ENCODE data around the gene LINC01488. TPM values are rescaled to one million over a fixed set of nuclear protein-coding genes. Genes with fewer than 3 reads are reported as not detected.

The LINC01488 gene
- total RNA-seq, 2 experiments from 2014 or later: not detected

- H3K27me3 ChIP-seq (ENCODE audit: control insufficient read depth in 1 of 2, insufficient read depth in 2 of 2, low read length in 2 of 2): no peaks in the 10 kb centered on the region
- Mint-ChIP-seq H3K4me1 (ENCODE audit: low read depth) (no peaks in the 10 kb centered on the region), H3K27me3 (peaks cover 16% of the 10 kb centered on the region), H3K36me3 (ENCODE audit: low read depth) (no peaks in the 10 kb centered on the region), H3K27ac (no peak overlapping the region), H3K9me3 (no peaks in the 10 kb centered on the region), H3K4me3 (no peak overlapping the region)
- CTCF ChIA-PET: no interaction called here
- intact Hi-C loops (cut with DNase I, micrococcal nuclease): no loop called here
- no peak overlapping the region for H3K4me3 ChIP-seq (ENCODE audit: low read length)
- POLR2A ChIA-PET: no interaction called here
- no peak for ATAC-seq (ENCODE audit: poor library complexity)
- no peak for DNase-seq
- H3K36me3 ChIP-seq (ENCODE audit: insufficient read depth, low read length): no peaks in the 10 kb centered on the region
- no peaks in the 10 kb centered on the region for H3K9me3 ChIP-seq (ENCODE audit: control insufficient read depth in 1 of 2, insufficient read depth in 1 of 2, low read length in 2 of 2)
- no peak overlapping the region for H3K27ac ChIP-seq (ENCODE audit: low read depth in 1 of 2, low read length in 2 of 2)
- H3K4me1 ChIP-seq (ENCODE audit: insufficient read depth, low read length): no peaks in the 10 kb centered on the region
- no peak for TF ChIP-seq CTCF (IDR thresholded peaks at IDR 0.05)
Measured at GRCh38 chr11:69437001-69437875, 44.2 kb upstream of the LINC01488 start.

DNA sequence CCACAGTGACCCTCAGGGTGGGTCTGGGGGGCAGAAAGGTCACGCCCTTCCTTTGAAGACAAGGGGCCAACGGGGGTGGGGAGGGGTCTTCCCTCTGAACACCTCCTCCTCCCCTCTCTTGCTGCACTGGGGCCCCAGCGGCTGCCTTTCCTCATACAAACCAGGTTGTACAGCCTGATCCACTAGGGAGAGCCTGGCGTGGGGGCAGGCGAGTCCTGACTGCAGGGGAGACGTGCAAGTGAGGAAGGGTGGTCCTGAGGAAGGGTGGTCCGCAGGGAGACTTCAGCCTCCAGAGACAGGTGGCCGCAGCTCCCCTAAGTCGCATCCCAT lies 43.6 kb upstream of the LINC01488 start:
- Histone ChIP-seq H3K4me3 (ENCODE audit: low read length) (no peak overlapping the region), H3K27ac (ENCODE audit: low read depth in 1 of 2, low read length in 2 of 2) (no peak overlapping the region), H3K27me3 (ENCODE audit: control insufficient read depth in 1 of 2, insufficient read depth in 2 of 2, low read length in 2 of 2) (no peaks in the 10 kb centered on the region), H3K9me3 (ENCODE audit: control insufficient read depth in 1 of 2, insufficient read depth in 1 of 2, low read length in 2 of 2) (no peaks in the 10 kb centered on the region), H3K4me1 (ENCODE audit: insufficient read depth, low read length) (peaks cover 3% of the 10 kb centered on the region), H3K36me3 (ENCODE audit: insufficient read depth, low read length) (no peaks in the 10 kb centered on the region)
- peaks cover 16% of the 10 kb centered on the region for H3K27me3 Mint-ChIP-seq
- no peak for DNase-seq
- peaks cover 4% of the 10 kb centered on the region for H3K4me1 Mint-ChIP-seq (ENCODE audit: low read depth)
- ChIA-PET CTCF (no interaction called here), POLR2A (no interaction called here)
- H3K27ac Mint-ChIP-seq: no peak overlapping the region
- H3K36me3 Mint-ChIP-seq (ENCODE audit: low read depth): no peaks in the 10 kb centered on the region
- ATAC-seq (ENCODE audit: poor library complexity): no peak
- TF ChIP-seq CTCF (IDR thresholded peaks at IDR 0.05): no peak
- intact Hi-C loops (cut with DNase I, micrococcal nuclease): no loop called here
- H3K9me3 Mint-ChIP-seq: no peaks in the 10 kb centered on the region
- H3K4me3 Mint-ChIP-seq: no peak overlapping the region

DNA sequence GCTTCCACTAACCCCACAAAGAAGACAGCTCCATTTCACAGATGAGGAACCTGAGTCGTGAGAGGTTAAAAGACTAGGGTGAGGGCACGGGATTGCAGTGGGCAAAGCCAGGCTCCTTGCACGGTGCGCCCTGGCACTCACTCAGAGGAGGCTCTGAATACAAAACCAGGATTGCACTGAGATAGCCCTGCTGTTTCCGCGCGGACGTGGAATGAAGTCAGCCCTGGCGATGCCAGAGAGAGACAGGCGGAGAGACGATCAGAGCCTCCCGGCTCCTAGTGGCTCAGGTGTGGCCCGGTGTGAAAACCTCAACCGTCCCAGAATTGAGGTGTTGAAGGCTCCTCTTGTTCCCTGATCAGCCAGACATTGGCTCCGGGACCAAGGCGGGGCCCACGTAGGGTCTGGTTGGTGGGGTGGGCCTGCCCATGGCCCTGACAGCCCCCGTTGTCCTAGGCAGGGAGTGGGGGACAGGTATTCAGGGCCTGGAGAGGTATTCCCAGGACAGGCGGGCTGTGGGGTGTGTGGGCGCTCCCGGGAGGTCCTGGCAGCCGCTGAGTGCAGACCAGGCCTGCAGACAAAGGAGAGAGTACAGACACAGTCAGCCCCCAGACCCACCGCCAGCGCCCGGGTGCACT lies 43.1 kb upstream of the LINC01488 start:
- ATAC-seq (ENCODE audit: poor library complexity): no peak
- ChIA-PET CTCF (no interaction called here), POLR2A (no interaction called here)
- Histone ChIP-seq H3K4me1 (ENCODE audit: insufficient read depth, low read length) (peaks cover 8% of the 10 kb centered on the region), H3K27ac (ENCODE audit: low read depth in 1 of 2, low read length in 2 of 2) (no peak overlapping the region), H3K9me3 (ENCODE audit: control insufficient read depth in 1 of 2, insufficient read depth in 1 of 2, low read length in 2 of 2) (no peaks in the 10 kb centered on the region), H3K4me3 (ENCODE audit: low read length) (no peak overlapping the region), H3K36me3 (ENCODE audit: insufficient read depth, low read length) (no peaks in the 10 kb centered on the region), H3K27me3 (ENCODE audit: control insufficient read depth in 1 of 2, insufficient read depth in 2 of 2, low read length in 2 of 2) (no peaks in the 10 kb centered on the region)
- Mint-ChIP-seq H3K27ac (no peak overlapping the region), H3K36me3 (ENCODE audit: low read depth) (no peaks in the 10 kb centered on the region), H3K27me3 (peaks cover 12% of the 10 kb centered on the region), H3K9me3 (no peaks in the 10 kb centered on the region), H3K4me1 (ENCODE audit: low read depth) (peaks cover 8% of the 10 kb centered on the region), H3K4me3 (no peak overlapping the region)
- no peak for DNase-seq
- TF ChIP-seq CTCF (IDR thresholded peaks at IDR 0.05): no peak
- intact Hi-C loops (cut with DNase I, micrococcal nuclease): no loop called here

Measured in CD4-positive, alpha-beta T cell (primary cell).